ENCODE results near the gene APOD. TPM values are rescaled to one million over a fixed set of nuclear protein-coding genes. Genes with fewer than 3 reads are reported as not detected.

The APOD gene
- total RNA-seq, 1 experiment from 2014 or later = not detected

DNA sequence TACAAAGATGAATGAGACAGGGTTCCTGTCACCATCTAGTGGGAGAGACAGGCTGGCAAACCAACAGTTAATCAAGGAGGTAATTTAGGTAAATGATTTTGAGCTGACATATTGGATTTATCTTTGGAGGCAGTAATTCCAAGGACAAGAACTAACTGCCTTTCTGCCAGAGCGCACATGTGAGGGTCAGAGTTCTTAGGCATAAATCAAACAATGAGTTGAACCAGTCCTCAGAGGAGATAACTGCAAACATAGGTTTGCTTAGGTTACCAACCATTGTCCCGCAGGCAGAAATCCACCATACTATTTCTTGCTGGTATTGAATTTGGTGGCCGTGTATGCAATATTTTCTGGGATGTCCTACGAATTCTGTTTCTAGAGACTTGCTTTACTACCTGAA, 26.4 kb downstream of the APOD start:
- H3K4me1 Mint-ChIP-seq = peaks cover 15% of the 10 kb centered on the region in 2 experiments
- H2BK20ac ChIP-seq (ENCODE audit: low read depth, low read length, poor library complexity, severe bottlenecking) = no peak overlapping the region

More for the DNA sequence above, 26.4 kb downstream of the APOD start:
- WGBS (ENCODE audit: extremely low coverage, insufficient read length, low lambda C conversion rate) = no CpG with 5 or more reads among the region's 4 CpGs
- H3K14ac ChIP-seq (ENCODE audit: insufficient read depth, low read length) = no peak overlapping the region
- H3K4me2 ChIP-seq (ENCODE audit: insufficient read depth, insufficient read length, low read length) = no peak overlapping the region
- no peaks in the 10 kb centered on the region for H3K79me2 ChIP-seq (ENCODE audit: insufficient read depth, low read length)
- no peaks in the 10 kb centered on the region; a peak in 1 of 5 replicates for H3K9me3 Mint-ChIP-seq
- no peaks in the 10 kb centered on the region for H3K27me3 ChIP-seq (ENCODE audit: insufficient read depth, low read length)
- no peak overlapping the region for H3K27ac Mint-ChIP-seq
- H3K27ac ChIP-seq (ENCODE audit: insufficient read length, low read depth, low read length) = no peak overlapping the region
- H3K27me3 Mint-ChIP-seq (ENCODE audit: low read depth) = peaks cover 22% of the 10 kb centered on the region
- no peaks in the 10 kb centered on the region for H4K20me1 ChIP-seq (ENCODE audit: control insufficient read depth, insufficient read depth, insufficient read length)
- H3K79me1 ChIP-seq (ENCODE audit: insufficient read depth, low read depth, low read length, poor library complexity, severe bottlenecking) = no peaks in the 10 kb centered on the region
- H4K91ac ChIP-seq (ENCODE audit: insufficient read length, low read depth, low read length) = no peak overlapping the region
- TF ChIP-seq, protein P1, sequence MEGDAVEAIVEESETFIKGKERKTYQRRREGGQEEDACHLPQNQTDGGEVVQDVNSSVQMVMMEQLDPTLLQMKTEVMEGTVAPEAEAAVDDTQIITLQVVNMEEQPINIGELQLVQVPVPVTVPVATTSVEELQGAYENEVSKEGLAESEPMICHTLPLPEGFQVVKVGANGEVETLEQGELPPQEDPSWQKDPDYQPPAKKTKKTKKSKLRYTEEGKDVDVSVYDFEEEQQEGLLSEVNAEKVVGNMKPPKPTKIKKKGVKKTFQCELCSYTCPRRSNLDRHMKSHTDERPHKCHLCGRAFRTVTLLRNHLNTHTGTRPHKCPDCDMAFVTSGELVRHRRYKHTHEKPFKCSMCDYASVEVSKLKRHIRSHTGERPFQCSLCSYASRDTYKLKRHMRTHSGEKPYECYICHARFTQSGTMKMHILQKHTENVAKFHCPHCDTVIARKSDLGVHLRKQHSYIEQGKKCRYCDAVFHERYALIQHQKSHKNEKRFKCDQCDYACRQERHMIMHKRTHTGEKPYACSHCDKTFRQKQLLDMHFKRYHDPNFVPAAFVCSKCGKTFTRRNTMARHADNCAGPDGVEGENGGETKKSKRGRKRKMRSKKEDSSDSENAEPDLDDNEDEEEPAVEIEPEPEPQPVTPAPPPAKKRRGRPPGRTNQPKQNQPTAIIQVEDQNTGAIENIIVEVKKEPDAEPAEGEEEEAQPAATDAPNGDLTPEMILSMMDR (conservative IDR thresholded peaks at IDR 0.05) = no peak
- H3T11ph ChIP-seq (ENCODE audit: low read length) = no peak overlapping the region
- H3K36me3 Mint-ChIP-seq (ENCODE audit: insufficient read depth in 1 of 3, low read depth in 3 of 3) = no peaks in the 10 kb centered on the region
- H3K23ac ChIP-seq (ENCODE audit: insufficient read length, low read depth, low read length) = no peak overlapping the region
- H2AK5ac ChIP-seq (ENCODE audit: insufficient read length, low read length) = no peak overlapping the region
- DNase-seq = no peak
- H3K56ac ChIP-seq (ENCODE audit: insufficient read length, low read depth, low read length) = no peak overlapping the region
- H2BK5ac ChIP-seq (ENCODE audit: insufficient read length, low read length) = no peak overlapping the region
- no peaks in the 10 kb centered on the region for H3K9me3 ChIP-seq (ENCODE audit: control insufficient read depth, low read depth, low read length)
- H4K8ac ChIP-seq (replicated peaks; ENCODE audit: insufficient read length, low read depth, low read length) = no peak overlapping the region
- no peak overlapping the region for H3K18ac ChIP-seq (ENCODE audit: insufficient read length, low read depth, low read length)
- no peak overlapping the region for H3K9ac ChIP-seq (ENCODE audit: extremely low read depth, insufficient read length, low read length)
- no peaks in the 10 kb centered on the region for H3K23me2 ChIP-seq (ENCODE audit: insufficient read length, low read depth, low read length, poor library complexity, severe bottlenecking)
- no peak overlapping the region for H2BK15ac ChIP-seq (ENCODE audit: low read depth, low read length)
- H3K4me1 ChIP-seq (ENCODE audit: insufficient read depth, low read length) = no peaks in the 10 kb centered on the region
- H2BK120ac ChIP-seq (ENCODE audit: low read depth, low read length, poor library complexity, severe bottlenecking) = no peak overlapping the region
- H2BK12ac ChIP-seq (ENCODE audit: insufficient read length, low read depth, low read length) = no peak overlapping the region
- no peak overlapping the region for H3K4ac ChIP-seq (ENCODE audit: low read depth, low read length)
- H4K5ac ChIP-seq (ENCODE audit: insufficient read length, low read depth, low read length) = no peak overlapping the region
- H2AFZ ChIP-seq (ENCODE audit: low read length) = no peak overlapping the region
- no peak overlapping the region for H3K4me3 Mint-ChIP-seq
